Pons (tissue), 1 donor: ENCODE measurements around the gene TIMP4.
A peak's percentile ranks its signal among the peaks of the same experiment; 100 is the strongest.

ENCODE experiments used
- DNase-seq: peaks from one replicate; pipeline ENCODE4 v3.0.0-alpha.2; 2016; ENCODE audit warnings: low spot score

TIMP4 gene

GRCh38 chr3:12147049-12147780 is 11.5 kb downstream of the TIMP4 start:
- DNase-seq, result no peak

DNA sequence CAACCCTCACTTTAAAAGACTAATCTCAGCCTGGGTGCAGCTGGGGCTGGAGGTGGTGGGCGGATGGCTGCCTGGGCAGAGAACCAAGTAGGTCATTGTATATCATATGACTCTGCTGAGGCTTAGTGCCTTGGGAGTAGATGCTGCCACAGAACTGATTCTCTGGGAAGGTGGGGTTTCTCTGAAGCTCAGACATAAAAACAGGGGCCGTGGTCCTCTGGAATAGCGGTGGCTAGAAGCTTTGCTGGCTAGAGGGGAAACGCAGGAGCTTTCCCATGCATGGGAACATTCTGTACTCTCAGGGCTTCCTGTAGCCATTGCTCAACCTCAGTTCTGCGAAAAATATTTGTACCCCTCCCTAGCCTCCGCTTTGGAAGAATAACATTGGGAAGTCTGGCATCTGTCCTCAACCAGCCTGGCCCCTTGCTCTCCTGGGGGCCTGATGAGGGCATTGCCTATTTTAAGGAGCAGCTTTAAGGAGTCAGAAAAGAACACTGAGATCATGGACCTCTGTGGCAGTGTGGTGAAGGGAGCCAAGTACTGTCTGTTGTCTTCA is 14.7 kb downstream of the TIMP4 start:
- no peak for DNase-seq

GRCh38 chr3:12142476-12142875 is 16.2 kb downstream of the TIMP4 start:
- no peak for DNase-seq

DNA sequence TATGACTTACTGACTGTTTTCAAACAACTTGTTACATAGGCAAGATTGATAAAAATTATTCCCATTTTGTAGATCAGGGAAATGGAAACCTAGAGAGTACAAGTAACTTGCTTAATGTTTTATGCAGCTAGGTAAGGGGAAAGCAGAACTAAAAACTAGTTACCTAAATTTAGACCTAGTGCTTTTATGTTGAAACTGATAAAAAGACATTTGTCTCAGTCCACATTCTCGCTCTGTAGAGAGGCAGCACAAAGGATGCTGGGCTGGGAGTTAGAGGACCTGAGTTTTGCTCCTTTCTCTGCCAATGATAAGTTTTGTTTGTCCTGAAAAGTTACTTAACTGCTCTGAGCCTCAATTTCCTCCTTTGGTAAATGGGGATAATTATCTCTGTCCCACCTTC is 17.4 kb downstream of the TIMP4 start:
- DNase-seq, result no peak

DNA sequence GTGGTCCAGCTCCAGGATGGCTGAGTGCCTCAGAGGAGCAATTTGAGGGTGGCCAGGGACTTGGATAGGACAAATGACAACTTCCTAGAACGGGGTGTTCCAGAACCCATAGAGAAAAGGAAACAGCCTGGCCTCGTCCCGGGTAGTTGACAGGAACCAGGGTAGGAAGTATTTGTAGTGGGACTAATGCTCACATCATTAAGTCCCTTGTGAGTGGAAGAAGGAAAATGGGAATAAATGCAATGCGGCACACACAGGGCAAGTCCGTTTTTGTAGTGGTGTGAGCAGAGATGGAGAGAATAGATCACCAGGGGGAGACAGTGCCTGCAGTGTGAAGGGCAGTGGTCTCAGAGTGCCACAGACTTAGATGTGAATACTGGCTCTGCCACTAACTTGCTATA is 19.6 kb downstream of the TIMP4 start:
- DNase-seq, result no peak

- DNase-seq, result no peak
Observed at GRCh38 chr3:12138044-12138443, 20.7 kb downstream of the TIMP4 start.

DNA sequence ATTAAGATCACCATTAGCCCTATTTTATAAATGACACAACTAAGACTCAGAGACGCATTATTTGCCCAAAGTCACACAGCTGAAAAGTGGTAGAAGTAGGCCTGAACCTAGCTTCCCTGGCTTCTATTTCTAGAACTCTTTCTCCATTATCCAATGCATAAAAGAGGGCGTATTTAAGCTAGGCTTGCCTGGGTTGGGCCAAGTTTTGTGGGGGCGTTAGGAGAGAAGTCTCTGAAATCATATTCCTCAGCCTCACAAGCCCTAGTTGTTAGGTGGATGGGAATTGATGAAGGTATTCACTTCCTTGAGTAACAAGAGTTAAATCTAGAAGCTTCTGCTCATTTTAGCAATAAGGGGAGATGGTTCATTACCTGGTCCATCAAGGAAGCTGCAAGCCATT is 22.3 kb downstream of the TIMP4 start:
- DNase-seq, result no peak

- peak; percentile 56 for DNase-seq
Observed at GRCh38 chr3:12135029-12135657, 23.6 kb downstream of the TIMP4 start.

- no peak for DNase-seq
Observed at GRCh38 chr3:12132881-12133280, 25.8 kb downstream of the TIMP4 start.

GRCh38 chr3:12131351-12132090 is 27.2 kb downstream of the TIMP4 start:
- no peak for DNase-seq

DNA sequence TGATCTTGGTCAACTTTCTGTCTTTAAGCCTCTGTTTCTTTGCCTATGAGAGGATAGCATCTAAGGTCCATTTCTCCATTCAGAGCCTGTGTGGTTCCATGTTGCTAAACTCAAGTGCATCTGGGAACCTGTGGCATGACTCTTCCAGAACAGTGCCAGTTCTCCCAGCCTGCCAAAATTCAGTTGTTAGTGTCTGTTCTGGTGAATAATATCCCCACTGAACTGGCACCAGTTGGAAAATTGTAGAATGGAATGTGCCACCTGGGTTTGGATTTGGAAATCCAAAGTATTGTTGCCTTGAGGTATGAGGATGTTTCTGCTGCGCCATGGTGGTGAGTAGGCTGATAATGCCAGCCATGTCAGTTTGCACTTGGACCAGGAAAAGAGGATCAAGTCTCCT is 31.3 kb downstream of the TIMP4 start:
- no peak for DNase-seq

DNA sequence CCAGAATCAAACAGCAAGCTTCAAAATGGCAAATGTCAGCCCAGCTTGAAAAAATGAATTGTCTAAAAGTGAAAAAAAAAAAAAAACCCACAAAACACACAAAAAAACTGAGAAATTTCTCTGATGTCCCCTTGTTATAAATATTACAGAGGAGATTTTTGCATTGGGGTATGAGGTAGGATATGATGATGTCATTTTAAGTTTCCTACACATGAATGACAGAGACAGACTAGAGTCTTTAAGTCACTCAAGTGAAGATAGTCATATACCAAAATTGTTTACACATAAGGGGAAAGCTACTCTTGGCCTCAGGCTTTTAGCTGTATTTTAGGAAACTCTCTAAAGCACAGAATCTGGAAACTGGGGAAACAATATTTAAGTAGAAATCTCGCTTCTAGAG is 32.9 kb downstream of the TIMP4 start:
- DNase-seq, result no peak

DNA sequence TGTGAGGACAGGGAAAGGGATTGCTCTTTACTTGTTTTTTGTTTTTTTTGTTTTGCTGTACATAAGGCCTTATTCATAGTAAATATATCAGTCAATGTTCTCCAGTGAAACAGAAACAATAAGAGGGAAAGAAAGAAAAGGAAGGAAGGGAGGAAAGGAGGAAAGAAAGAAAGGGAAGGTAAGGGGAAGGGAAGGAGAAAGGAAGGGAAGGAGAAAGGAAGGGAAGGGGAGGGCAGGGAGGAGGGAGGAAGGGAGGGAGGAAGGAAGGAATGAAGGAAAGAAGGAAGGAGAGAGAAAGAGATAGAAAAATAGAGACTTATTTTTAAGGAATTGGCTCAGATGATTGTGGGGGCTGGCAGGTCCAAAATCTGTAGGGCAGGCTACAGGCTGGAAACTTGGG is 37.2 kb downstream of the TIMP4 start:
- no peak for DNase-seq

DNA sequence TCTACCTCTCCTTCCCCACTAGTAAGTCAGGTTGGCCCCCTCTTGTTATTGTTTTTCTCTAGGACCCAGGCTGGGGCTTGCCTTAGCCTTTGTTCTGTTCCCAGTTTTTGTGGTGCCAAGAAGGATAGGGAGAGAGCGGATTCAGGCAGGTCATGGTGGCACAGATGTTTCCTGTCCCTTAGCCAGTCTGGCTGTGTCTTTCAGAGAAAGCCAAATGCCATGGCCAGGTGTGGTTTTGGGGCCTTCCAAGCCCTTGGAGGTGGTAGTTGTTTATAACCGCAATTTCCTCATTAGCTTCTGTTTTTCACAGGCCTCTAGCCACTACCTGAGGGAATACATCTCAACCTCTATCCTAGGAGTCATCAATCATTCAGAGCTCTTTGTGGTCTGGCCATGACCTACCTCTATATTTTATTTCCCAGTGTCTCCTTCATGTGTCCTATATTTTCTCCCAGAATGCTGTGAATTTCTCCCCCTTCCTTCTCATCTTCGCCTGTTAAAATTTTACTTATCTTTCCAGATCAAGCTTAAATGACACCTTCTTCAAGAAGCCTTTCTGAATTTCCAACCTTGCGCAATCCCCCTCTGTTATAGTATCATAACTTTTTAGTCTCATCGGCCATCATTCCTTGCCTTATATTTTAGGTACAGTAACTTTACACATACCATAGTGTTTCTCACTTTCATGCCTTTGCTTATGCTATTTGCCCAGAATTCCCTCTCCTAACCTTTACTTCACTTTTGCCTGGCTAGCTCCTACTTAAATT is 38.2 kb downstream of the TIMP4 start:
- DNase-seq, result no peak

- DNase-seq, result no peak
Observed at GRCh38 chr3:12117473-12117872, 41.2 kb downstream of the TIMP4 start.

DNA sequence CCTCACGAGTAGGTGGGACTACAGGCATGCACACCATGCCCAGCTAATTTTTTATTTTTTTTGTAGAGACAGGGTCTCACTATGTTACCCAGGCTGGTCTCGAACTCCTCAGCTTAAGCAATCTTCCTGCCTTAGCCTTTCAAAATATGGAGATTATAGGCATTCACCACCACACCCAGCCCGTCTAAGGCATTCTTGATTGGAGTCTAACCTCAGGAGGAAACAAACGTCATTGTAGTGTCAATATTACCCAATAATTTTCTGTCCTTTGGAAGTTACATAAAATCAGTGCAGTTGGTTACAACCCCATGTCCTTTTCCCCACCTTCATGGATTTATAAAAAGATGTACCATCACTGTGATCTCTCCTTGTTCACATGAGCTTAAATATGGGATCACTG is 41.8 kb downstream of the TIMP4 start:
- DNase-seq, result no peak

GRCh38 chr3:12115849-12116248 is 42.9 kb downstream of the TIMP4 start:
- DNase-seq, result no peak

- no peak for DNase-seq
Observed at GRCh38 chr3:12115104-12115503, 43.6 kb downstream of the TIMP4 start.

DNA sequence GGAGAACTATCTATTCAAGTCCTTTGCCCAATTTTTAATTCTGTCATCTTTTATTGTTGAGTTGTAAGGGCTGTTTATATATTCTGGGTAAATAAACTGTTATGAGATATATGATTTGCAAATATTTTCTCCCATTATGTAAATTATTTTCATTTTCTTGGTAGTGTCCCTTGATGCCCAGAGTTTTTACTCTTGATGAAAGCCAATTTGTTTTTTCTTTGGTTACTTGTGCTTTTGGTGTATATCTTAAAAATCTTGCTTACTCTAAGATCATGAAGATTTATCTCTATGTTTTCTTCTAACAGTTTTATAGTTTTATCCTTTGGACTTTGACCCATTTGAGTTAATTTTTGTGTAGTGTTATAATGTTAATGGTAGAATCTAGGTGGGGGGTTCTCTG is 44.5 kb downstream of the TIMP4 start:
- no peak for DNase-seq

GRCh38 chr3:12107071-12107713 is 51.5 kb downstream of the TIMP4 start:
- no peak for DNase-seq
